ENCODE data around the gene CEACAM7.

The CEACAM7 gene

GRCh38 chr19:41690801-41691065 is 2.7 kb upstream of the CEACAM7 start:
- Histone ChIP-seq H3K79me2 (ENCODE audit: insufficient read depth, low read length) (no peaks in the 10 kb centered on the region), H3K9ac (ENCODE audit: low read depth, low read length) (no peak overlapping the region), H3K36me3 (ENCODE audit: insufficient read depth, low read length) (no peaks in the 10 kb centered on the region), H3K27ac (ENCODE audit: low read length) (no peak overlapping the region), H4K20me1 (ENCODE audit: insufficient read depth, low read length) (peaks cover 3% of the 10 kb centered on the region), H3K27me3 (ENCODE audit: insufficient read depth, low read length, poor library complexity) (no peaks in the 10 kb centered on the region), H3K4me2 (ENCODE audit: insufficient read depth, low read length) (no peak overlapping the region), H3K9me3 (ENCODE audit: insufficient read depth, low read length, severe bottlenecking) (no peaks in the 10 kb centered on the region), H3K4me3 (ENCODE audit: low read depth in 1 of 2, low read length in 2 of 2) (no peak overlapping the region), H2AFZ (ENCODE audit: low read depth, low read length) (no peak overlapping the region), H3K4me1 (ENCODE audit: insufficient read depth, low read length) (no peaks in the 10 kb centered on the region)
- no peak for ATAC-seq (ENCODE audit: insufficient read depth, low read depth)
- no peak for DNase-seq
- TF ChIP-seq, protein P1, sequence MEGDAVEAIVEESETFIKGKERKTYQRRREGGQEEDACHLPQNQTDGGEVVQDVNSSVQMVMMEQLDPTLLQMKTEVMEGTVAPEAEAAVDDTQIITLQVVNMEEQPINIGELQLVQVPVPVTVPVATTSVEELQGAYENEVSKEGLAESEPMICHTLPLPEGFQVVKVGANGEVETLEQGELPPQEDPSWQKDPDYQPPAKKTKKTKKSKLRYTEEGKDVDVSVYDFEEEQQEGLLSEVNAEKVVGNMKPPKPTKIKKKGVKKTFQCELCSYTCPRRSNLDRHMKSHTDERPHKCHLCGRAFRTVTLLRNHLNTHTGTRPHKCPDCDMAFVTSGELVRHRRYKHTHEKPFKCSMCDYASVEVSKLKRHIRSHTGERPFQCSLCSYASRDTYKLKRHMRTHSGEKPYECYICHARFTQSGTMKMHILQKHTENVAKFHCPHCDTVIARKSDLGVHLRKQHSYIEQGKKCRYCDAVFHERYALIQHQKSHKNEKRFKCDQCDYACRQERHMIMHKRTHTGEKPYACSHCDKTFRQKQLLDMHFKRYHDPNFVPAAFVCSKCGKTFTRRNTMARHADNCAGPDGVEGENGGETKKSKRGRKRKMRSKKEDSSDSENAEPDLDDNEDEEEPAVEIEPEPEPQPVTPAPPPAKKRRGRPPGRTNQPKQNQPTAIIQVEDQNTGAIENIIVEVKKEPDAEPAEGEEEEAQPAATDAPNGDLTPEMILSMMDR (IDR thresholded peaks at IDR 0.05; ENCODE audit: borderline replicate concordance, extremely low read depth, low read length, poor library complexity, severe bottlenecking): no peak
- no peak for TF ChIP-seq EZH2 (IDR thresholded peaks at IDR 0.05; ENCODE audit: borderline replicate concordance, low read depth, low read length, severe bottlenecking)

DNA sequence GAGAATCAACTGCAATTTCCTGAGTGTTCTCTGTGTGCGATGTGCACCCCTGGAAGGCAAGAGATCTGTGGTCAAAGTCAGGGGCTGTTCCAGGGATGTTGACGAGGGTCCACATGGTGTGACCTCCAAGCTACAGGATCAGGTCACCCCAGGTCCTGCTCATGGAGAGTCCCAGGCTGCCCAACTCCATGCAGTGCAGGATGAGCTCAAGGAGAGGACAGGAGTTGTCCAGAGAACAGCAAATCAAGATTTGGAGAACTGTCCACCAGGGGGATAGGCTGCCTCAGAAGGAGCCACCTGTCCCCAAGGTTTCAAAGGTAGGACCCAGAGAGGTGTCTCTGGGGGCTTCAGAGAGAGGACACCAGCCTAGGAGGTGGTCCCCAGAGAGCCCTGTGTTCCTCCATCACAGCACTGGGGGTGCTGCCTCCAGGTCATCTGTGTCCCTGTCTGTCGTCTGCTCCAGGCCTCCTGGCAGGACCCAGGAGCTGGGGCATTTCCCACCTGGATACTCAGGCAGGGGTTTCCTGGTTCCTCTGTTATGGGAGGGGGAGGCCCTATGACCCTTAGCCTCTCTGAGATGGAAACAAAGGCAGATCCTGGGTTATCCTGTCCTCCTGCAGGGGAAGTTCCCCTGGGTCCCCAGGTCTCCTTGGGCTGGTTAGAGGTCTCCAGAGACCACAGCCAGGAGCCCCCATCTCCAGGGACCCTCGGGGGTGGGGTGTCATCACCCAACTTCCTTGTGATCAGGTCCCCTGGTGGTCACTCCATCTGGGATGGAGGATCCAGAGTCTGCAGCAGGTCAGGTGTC is 2.1 kb upstream of the CEACAM7 start:
- H3K4me1 ChIP-seq (ENCODE audit: insufficient read depth, low read length): no peaks in the 10 kb centered on the region
- peaks cover 3% of the 10 kb centered on the region for H4K20me1 ChIP-seq (ENCODE audit: insufficient read depth, low read length)
- no peaks in the 10 kb centered on the region for H3K36me3 ChIP-seq (ENCODE audit: insufficient read depth, low read length)
- TF ChIP-seq, protein P1 (IDR thresholded peaks at IDR 0.05; ENCODE audit: borderline replicate concordance, extremely low read depth, low read length, poor library complexity, severe bottlenecking): no peak
- no peak for TF ChIP-seq EZH2 (IDR thresholded peaks at IDR 0.05; ENCODE audit: borderline replicate concordance, low read depth, low read length, severe bottlenecking)
- DNase-seq (no peak), ATAC-seq (ENCODE audit: insufficient read depth, low read depth) (no peak)
- no peak overlapping the region for H3K27ac ChIP-seq (ENCODE audit: low read length)
- no peaks in the 10 kb centered on the region for H3K79me2 ChIP-seq (ENCODE audit: insufficient read depth, low read length)
- H3K4me3 ChIP-seq (ENCODE audit: low read depth in 1 of 2, low read length in 2 of 2): no peak overlapping the region
- no peaks in the 10 kb centered on the region for H3K9me3 ChIP-seq (ENCODE audit: insufficient read depth, low read length, severe bottlenecking)
- no peaks in the 10 kb centered on the region for H3K27me3 ChIP-seq (ENCODE audit: insufficient read depth, low read length, poor library complexity)
- H3K9ac ChIP-seq (ENCODE audit: low read depth, low read length): no peak overlapping the region
- no peak overlapping the region for H3K4me2 ChIP-seq (ENCODE audit: insufficient read depth, low read length)
- no peak overlapping the region for H2AFZ ChIP-seq (ENCODE audit: low read depth, low read length)

DNA sequence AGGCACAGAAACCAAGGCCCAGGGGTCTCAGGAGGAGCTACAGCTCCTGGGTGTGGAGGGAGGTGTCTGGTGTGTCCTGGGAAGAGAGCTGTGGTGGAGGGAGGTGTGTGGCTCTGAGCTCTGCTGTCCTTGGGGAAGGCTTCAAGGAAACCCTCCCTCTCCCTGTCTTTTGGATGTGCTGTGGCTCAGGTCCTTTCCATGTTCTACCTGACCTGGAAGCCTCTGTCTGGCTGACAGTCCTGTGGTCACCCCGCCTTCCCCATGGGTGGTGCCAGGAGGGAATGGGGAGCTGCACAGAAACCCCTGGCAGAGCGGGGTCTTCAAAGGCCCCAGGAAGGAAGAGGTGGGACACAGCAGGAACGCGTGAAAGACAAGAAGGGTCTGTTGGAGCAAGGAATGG is 617 bp upstream of the CEACAM7 start:
- Histone ChIP-seq H3K36me3 (ENCODE audit: insufficient read depth, low read length) (no peaks in the 10 kb centered on the region), H3K4me1 (ENCODE audit: insufficient read depth, low read length) (no peaks in the 10 kb centered on the region), H3K27ac (ENCODE audit: low read length) (no peak overlapping the region), H4K20me1 (ENCODE audit: insufficient read depth, low read length) (peaks cover 3% of the 10 kb centered on the region), H2AFZ (ENCODE audit: low read depth, low read length) (no peak overlapping the region), H3K9ac (ENCODE audit: low read depth, low read length) (no peak overlapping the region), H3K4me3 (ENCODE audit: low read depth in 1 of 2, low read length in 2 of 2) (no peak overlapping the region), H3K79me2 (ENCODE audit: insufficient read depth, low read length) (no peaks in the 10 kb centered on the region), H3K4me2 (ENCODE audit: insufficient read depth, low read length) (no peak overlapping the region), H3K27me3 (ENCODE audit: insufficient read depth, low read length, poor library complexity) (no peaks in the 10 kb centered on the region), H3K9me3 (ENCODE audit: insufficient read depth, low read length, severe bottlenecking) (no peaks in the 10 kb centered on the region)
- no peak for DNase-seq
- TF ChIP-seq EZH2 (IDR thresholded peaks at IDR 0.05; ENCODE audit: borderline replicate concordance, low read depth, low read length, severe bottlenecking): no peak
- TF ChIP-seq, protein P1 (IDR thresholded peaks at IDR 0.05; ENCODE audit: borderline replicate concordance, extremely low read depth, low read length, poor library complexity, severe bottlenecking): no peak
- ATAC-seq (ENCODE audit: insufficient read depth, low read depth): no peak

All from DND-41 (cell line).